CD4-positive, alpha-beta T cell treated with Interleukin-17A for 4 hours (primary cell): ENCODE measurements around the gene DLEC1.

Experiments
- DNase-seq: peaks from one replicate; pipeline ENCODE4 v3.0.0-alpha.2; 2020; ENCODE audit warnings: mixed read lengths

The DLEC1 gene

DNA sequence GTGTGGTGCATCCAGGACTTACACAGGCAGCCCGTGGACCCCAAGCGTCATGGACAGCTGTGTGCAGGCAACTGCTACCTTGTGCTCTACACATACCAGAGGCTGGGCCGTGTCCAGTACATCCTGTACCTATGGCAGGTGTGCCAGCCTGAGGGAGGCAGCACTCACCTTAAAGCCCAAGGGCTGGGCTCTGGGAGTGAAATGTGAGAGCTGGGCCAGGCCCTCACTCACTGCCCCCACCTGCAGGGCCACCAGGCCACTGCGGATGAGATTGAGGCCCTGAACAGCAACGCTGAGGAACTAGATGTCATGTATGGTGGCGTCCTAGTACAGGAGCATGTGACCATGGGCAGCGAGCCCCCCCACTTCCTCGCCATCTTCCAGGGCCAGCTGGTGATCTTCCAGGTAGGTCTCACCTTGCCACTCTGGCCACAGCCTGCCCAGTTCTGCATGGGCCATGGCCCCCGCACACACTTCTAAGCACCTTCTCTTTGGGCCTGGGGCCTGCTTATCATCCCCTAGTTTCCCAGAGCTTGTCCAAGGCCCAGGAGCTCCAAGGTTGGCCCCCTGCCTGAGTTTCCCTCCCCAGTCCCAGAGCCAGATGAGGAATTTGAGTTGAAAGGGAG is 37.4 kb upstream of the DLEC1 start:
- no peak for DNase-seq

GRCh38 chr3:38002291-38002876 is 36.6 kb upstream of the DLEC1 start:
- DNase-seq = no peak

DNA sequence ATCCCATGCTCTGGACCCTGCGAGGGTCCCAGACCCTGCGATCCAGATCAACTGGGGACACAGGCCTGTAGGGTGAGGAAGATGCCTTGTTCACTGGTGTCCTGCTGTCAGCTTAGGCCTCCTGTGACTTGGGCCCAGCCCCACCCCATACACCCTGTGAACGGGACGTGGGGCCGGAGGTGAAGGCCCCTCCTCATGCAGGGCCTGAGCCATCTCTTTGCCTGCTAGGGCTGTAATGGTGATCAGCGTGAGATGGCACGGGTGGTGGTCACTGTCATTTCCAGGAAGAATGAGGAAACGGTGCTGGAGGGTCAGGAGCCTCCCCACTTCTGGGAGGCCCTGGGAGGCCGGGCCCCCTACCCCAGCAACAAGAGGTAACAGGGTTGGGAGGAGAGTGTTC is 36.1 kb upstream of the DLEC1 start:
- no peak for DNase-seq

GRCh38 chr3:38003371-38003816 is 35.6 kb upstream of the DLEC1 start:
- DNase-seq = peak; percentile 78

DNA sequence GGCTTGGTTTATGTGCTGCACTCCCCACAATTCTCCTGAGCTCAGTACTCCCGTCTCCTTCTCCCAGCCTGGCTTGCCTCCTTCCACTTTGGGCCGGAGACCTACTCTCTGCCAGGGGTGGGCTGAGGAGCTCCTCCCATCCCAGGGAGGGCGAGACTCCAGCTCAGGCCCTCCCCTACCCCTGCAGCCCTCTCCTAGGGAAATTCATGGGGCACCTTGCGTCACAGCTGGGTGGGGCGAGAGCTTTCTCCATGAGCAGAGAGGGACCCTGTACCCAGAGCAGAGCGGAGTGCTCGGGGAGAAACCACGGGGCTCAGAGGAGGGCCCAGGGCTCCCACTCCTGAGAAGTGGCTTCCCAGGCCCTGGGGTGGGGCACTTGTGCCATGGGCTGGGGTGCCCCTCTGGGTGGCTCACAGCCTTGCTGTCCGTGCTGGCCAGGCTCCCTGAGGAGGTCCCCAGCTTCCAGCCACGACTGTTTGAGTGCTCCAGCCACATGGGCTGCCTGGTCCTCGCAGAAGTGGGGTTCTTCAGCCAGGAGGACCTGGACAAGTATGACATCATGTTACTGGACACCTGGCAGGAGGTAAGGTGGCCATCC is 35.1 kb upstream of the DLEC1 start:
- DNase-seq = no peak

DNA sequence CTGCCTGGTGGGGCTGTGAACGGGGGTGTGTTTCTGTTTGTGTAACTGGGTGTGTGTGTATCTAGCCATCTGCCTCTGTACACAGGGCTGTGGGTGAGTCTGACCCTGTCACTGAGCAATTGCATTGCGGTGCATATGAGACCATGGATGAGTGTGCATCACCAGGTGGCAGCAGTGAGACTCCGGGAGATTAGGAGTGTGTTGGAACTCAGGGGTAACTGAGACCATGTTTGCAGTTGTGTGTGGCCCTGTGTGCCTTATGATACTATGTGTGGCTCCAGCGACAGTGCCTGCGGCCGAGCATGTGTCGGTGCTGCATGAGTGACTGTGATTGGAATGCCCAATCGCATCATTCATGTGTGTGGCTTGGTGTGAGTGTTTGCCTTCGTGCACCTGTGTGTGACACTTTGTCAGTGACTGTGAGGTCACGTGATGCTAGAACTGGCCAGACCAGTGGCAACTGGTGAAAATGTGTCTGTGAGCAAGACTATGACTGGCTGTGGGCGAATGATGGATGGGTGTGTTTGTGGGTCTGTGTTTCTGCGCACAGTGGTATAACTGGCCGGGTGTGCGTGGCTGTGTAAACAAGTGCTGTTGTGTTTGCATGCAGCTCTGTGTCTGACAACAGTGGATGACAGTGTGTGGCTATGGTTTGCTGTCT is 34.5 kb upstream of the DLEC1 start:
- DNase-seq = peak; percentile 79

DNA sequence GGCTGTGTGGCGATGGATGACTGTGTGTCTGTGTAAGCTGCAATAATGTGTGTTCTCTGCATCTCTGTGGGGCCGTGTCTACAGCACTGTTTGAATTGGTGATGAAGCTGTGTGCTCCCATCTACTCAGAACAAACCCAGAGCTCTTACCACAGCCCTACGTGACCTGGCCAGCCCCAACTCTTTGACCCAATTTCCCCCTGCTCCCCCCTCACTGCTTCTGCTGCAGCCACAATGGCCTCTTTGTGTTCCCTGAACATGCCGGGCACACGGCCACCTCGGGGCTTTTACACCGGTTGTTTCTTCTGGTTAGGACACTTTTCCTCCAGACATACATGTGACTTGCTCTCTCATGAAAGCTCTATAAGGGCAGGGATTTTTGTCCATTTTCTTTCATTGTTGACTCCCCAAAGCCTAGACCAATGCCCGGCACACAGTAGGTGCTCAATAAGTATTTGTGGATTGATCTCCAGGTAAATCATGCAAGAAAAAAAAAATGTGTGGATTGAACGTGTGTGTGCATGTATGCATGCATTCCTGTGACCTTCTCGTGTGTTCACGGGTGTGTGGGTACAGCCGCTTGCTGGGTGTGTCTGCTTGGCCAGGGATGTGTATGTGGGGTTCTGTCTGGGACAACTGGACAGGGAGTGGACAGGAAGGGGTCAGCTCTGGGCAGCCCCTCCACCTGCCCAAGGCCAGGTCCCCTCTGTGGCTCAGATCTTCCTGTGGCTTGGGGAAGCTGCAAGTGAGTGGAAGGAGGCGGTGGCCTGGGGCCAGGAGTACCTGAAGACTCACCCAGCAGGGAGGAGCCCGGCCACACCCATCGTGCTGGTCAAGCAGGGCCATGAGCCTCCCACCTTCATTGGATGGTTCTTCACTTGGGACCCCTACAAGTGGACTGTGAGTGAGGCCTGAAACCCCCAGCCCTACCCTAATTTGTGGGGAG is 33.7 kb upstream of the DLEC1 start:
- no peak for DNase-seq

DNA sequence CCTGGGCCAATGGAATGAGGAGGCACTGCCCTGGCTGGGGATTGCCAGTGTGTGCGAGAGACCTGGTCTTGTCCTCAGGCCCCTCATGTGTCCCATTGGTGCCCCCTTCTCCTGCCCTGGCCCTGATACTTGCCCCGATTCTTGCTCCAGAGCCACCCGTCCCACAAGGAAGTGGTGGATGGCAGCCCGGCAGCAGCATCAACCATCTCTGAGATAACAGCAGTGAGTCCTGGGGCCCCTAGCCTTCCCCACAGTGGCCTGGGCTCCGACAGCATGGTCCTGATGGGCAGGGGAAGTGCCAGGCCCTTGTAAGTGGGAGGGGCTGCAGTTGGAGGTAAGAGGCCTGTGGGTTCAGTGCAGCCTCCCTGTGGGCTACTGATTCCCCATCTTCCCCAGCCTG is 33.0 kb upstream of the DLEC1 start:
- no peak for DNase-seq

DNA sequence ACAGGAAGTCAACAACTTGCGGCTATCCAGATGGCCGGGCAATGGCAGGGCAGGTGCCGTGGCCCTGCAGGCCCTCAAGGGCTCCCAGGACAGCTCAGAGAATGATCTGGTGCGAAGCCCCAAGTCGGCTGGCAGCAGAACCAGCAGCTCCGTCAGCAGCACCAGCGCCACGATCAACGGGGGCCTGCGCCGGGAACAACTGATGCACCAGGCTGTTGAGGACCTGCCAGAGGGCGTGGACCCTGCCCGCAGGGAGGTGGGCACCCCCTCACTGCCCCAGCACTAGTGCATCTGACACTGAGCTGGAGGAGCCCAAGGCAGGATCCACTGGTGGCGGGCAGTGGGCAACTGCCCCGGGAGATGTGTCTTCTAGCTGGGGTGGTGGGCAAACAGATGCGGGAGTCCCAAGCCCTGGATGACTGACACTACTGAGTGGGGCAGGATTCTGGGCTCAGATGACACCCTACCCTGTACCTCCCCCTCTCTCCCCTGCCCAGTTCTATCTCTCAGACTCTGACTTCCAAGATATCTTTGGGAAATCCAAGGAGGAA is 32.5 kb upstream of the DLEC1 start:
- DNase-seq = no peak

GRCh38 chr3:38007754-38008090 is 31.3 kb upstream of the DLEC1 start:
- no peak for DNase-seq

DNA sequence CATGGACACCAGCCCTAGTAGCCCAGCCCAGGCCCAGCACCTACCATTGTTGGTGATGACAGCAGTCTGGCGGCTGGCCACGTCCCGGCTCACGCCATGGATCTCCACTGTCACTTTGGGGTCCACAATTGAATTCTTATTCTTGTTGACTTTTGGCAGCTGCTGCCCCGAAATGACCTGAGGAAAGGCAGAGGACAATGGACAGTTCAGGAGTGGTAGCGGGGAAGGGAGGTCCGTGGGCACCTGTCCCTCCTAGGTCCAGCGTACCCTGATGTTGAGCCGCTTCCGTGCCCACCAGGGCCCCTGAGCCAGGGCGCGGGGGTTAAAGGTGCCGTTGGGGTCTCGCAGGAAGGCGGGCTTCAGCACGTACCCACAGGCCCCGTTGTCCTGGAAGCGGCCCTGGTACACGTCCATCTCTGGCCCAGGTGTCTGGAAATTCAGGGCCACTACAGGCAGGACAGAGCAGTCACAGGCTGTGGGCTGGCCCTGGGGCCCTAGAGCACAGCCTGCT is 30.8 kb upstream of the DLEC1 start:
- DNase-seq = no peak

- DNase-seq = no peak
Observed at GRCh38 chr3:38008971-38009580, 29.9 kb upstream of the DLEC1 start.

DNA sequence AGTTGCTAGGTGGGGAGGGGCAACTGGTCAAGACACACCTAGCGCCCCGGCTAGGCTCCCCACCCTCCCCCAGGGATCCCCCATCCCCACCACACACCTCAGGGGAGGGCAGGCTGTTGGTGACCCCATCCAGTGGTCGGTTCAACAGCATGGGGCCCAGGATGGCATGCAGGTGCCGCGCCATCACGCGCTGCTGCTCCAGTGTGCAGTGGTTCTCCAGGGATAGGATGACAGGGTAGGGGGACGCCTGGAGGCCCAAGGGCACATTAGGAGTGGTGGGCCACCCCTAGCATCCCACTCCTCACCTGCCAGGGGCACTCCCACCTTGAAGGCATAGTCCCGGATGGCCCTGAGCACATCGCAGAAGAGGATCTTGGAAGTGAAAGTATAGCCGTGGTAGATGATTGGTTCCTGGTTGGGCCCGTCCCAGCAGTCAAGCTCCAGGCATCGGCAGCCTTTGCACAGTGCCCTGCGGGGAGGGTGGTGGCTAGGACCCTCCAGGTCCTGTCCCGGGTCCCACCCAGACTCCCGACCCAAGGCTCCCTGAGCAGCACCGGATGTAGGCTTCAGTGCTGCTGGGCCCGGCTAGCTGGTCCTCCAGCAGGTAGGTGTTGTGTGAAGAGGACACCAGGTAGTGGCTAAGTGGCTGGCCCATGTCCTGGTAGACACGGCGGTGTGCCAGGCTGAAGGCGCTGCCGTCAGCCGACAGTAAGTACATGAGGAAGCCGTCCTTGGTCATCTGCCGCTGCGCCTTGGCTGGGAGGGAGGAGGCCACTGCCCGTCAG is 29.0 kb upstream of the DLEC1 start:
- DNase-seq = no peak

GRCh38 chr3:38011111-38011510 is 27.9 kb upstream of the DLEC1 start:
- no peak for DNase-seq

- DNase-seq = no peak
Observed at GRCh38 chr3:38015485-38015884, 23.5 kb upstream of the DLEC1 start.

DNA sequence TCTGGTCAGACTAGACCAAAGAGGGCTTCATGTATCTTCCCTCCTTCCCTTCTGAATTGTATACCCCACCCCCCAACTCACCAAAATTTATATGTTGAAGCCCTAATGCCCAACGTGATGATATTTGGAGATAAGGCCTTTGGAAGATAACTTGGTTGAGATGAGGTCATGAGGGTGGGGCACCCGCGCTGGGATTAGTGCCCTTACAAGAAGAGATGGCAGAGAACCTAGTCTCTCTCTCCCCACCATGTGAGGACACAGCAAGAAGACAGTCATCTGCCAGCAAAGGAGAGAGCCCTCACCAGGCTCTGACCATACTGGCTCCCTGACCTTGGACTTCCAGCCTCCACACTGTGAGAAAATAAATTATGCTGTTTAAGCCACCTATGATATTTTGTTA is 23.0 kb upstream of the DLEC1 start:
- no peak for DNase-seq

- DNase-seq = no peak
Observed at GRCh38 chr3:38016410-38016809, 22.6 kb upstream of the DLEC1 start.

GRCh38 chr3:38016847-38017444 is 22.1 kb upstream of the DLEC1 start:
- DNase-seq = no peak

- no peak for DNase-seq
Observed at GRCh38 chr3:38017445-38018295, 21.3 kb upstream of the DLEC1 start.
